GM12878 (cell line): ENCODE results near the gene SFT2D3. TPM values are rescaled to one million over a fixed set of nuclear protein-coding genes. Genes with fewer than 3 reads are reported as not detected.

ENCODE experiments used
- ATAC-seq: fragments of 200-7000 bp; cut with Tn5 transposase; 3 replicates; pipeline ENCODE4 v1.9.1; 2020; ENCODE audit warnings: mild to moderate bottlenecking, moderate library complexity
- BruUV-seq: library from RNA; stranded (reverse); fragments of 400-500 nt; replicated peaks from 2 replicates; lab custom pipeline; 2021; lab: Mats Ljungman, UMichigan
- CTCF ChIA-PET: fragments of 300-600 bp; sonication (Branson Sonifier 250); formaldehyde crosslinking; extraction: SDS; loops from one replicate; lab custom pipeline; 2021; ENCODE audit warnings: inconsistent platforms; lab: Yijun Ruan, JAX
- POLR2A ChIA-PET: fragments of 350-600 bp; formaldehyde crosslinking; extraction: SDS; loops from one replicate; lab custom pipeline; 2021; ENCODE audit warnings: inconsistent platforms; lab: Charles Lee
- RAD21 ChIA-PET: fragments of 300-600 bp; sonication (Branson Sonifier 250); formaldehyde crosslinking; loops from one replicate; lab custom pipeline; 2023; ENCODE audit warnings: antibody characterized with exemption; ENCODE audit not compliant: unreplicated experiment; lab: Charles Lee
- SMC1A ChIA-PET: fragments of 300-600 bp; sonication (Branson Sonifier 250); formaldehyde crosslinking; loops from one replicate; lab custom pipeline; 2023; ENCODE audit not compliant: unreplicated experiment, uncharacterized antibody; lab: Charles Lee
- DNase-seq: peaks from one replicate; pipeline ENCODE4 v3.0.0-alpha.2; 2011; ENCODE audit warnings: low read depth, low spot score
- FAIRE-seq: peaks from 3 replicates; lab custom pipeline; 2011; peaks lifted over from hg19 to GRCh38; lab: Jason Lieb, UNC
- H2AFZ ChIP-seq: 2 replicates; pipeline ENCODE4 v1.6.0; 2011; ENCODE audit warnings: low read depth, low read length, control low read depth; ENCODE audit not compliant: control insufficient read depth
- H3K27ac ChIP-seq: 2 replicates; pipeline ENCODE4 v1.5.1; 2011; ENCODE audit warnings: control low read depth; ENCODE audit not compliant: control insufficient read depth, insufficient read depth
- H3K27me3 ChIP-seq, 2 experiments: replicated peaks in 1 of 2; 2 replicates each; pipeline versions ENCODE4 v1.6.0 to v1.6.1; 2011; ENCODE audit warnings: low read length in 1 of 2; ENCODE audit not compliant: control insufficient read depth in 2 of 2, insufficient read depth in 2 of 2
- H3K36me3 ChIP-seq, 2 experiments: 2 replicates each; pipeline ENCODE4 v1.5.1; 2011; ENCODE audit warnings: low read length in 1 of 2; ENCODE audit not compliant: control insufficient read depth in 2 of 2, insufficient read depth in 2 of 2
- H3K4me1 ChIP-seq: 2 replicates; pipeline ENCODE4 v1.6.1; 2011; ENCODE audit warnings: mild to moderate bottlenecking, low read length, moderate library complexity, mixed read lengths; ENCODE audit not compliant: control insufficient read depth, insufficient read depth
- H3K4me2 ChIP-seq: 2 replicates; pipeline ENCODE4 v1.6.0; 2011; ENCODE audit warnings: control low read depth; ENCODE audit not compliant: control insufficient read depth, insufficient read depth
- H3K4me3 ChIP-seq: fragments of 200-600 bp; sonication (generic); 2 replicates; pipeline ENCODE4 v1.5.1; 2016
- H3K79me2 ChIP-seq: 2 replicates; pipeline ENCODE4 v1.6.0; 2011; ENCODE audit warnings: low read length; ENCODE audit not compliant: control insufficient read depth, insufficient read depth
- H3K9ac ChIP-seq: 2 replicates; pipeline ENCODE4 v1.8.0; 2011; ENCODE audit warnings: low read length, control low read depth, mixed read lengths; ENCODE audit not compliant: control insufficient read depth, insufficient read depth
- H3K9me3 ChIP-seq: replicated peaks from 3 replicates; pipeline ENCODE4 v1.5.1; 2011; ENCODE audit warnings: mild to moderate bottlenecking, low read length; ENCODE audit not compliant: control insufficient read depth, insufficient read depth
- H4K20me1 ChIP-seq: 2 replicates; pipeline ENCODE4 v1.6.0; 2011; ENCODE audit not compliant: control insufficient read depth, insufficient read depth
- KLF5 ChIP-seq: fragments of 450-650 bp; IDR thresholded peaks from 2 replicates; pipeline ENCODE4 v1.6.1; 2014; ENCODE audit warnings: mild to moderate bottlenecking; ENCODE audit not compliant: partially characterized antibody
- MTA3 ChIP-seq: IDR thresholded peaks from 2 replicates; pipeline ENCODE4 v1.6.1; 2012; ENCODE audit warnings: low read length, inconsistent platforms, borderline replicate concordance
- MYC ChIP-seq: IDR thresholded peaks from 2 replicates; pipeline ENCODE4 v1.6.1; 2011; ENCODE audit warnings: mild to moderate bottlenecking, low read length, moderate library complexity, inconsistent platforms; ENCODE audit not compliant: insufficient read depth, insufficient replicate concordance, insufficient read length, severe bottlenecking
- ZNF274 ChIP-seq: IDR thresholded peaks from one replicate; pipeline ENCODE4 v1.8.0; 2011; ENCODE audit not compliant: insufficient read length, insufficient read depth
- WGBS: methylation state at CpG from one replicate; pipeline ENCODE4 v1.1.6; 2016; ENCODE audit warnings: low lambda C conversion rate; ENCODE audit not compliant: insufficient replicate concordance, insufficient coverage; ENCODE audit errors: missing lambda C conversion rate; 5-methylcytosine and 5-hydroxymethylcytosine counted together
- in situ Hi-C: fragments of 300-500 bp; cut with MboI; formaldehyde crosslinking; loops from 9 replicates; pipeline ENCODE4 v1.14.3; 2018; ENCODE audit warnings: mixed read lengths
- intact Hi-C: fragments of 100-400 bp; cut with micrococcal nuclease; formaldehyde crosslinking; loops from one replicate; pipeline ENCODE4 v1.14.2; 2022; ENCODE audit not compliant: unreplicated experiment
- polyA plus RNA-seq, 11 experiments: library from polyadenylated mRNA; depleted of rRNA in 4 of 11; unstranded in 6 of 11; stranded (reverse) in 5 of 11; fragments of >200 nt; fragmentation: Nextera tagmentation in 4 of 11; fragmentation: Illumina TruSeq in 1 of 11; extraction: Ambion mirVana in 4 of 11; extraction: Trizol in 1 of 11; gene quantifications; 1 replicate in 1 of 11; 2 replicates in 10 of 11; pipeline versions ENCODE4 v1.2.1 to v1.2.3, GENCODE V29; 2011 to 2016; ENCODE audit warnings: inconsistent platforms in 2 of 11, missing spikeins in 2 of 11, low read depth in 1 of 11
- total RNA-seq, 4 experiments: library from RNA; depleted of rRNA in 3 of 4; stranded (reverse); fragments of >200 nt in 3 of 4; fragmentation: Illumina TruSeq in 1 of 4; extraction: Trizol in 1 of 4; gene quantifications; 2 replicates each; pipeline versions ENCODE4 v1.2.1 to v1.2.3, GENCODE V29; 2013 to 2021

SFT2D3 gene
- total and polyA plus RNA-seq, 10 of the 15 experiments (the other 5 are each of a cell fraction or from before 2014, with no cell fraction given), result 4.2 to 8.4 (median 6.6) TPM; not detected in 4

GRCh38 chr2:127705391-127706065, 4.2 kb downstream of the SFT2D3 start:
- Histone ChIP-seq H3K9ac (no peak overlapping the region), H3K4me3 (no peak overlapping the region), H3K36me3 (peaks cover 13 to 18% of the 10 kb centered on the region in 2 experiments; a peak in 3 of 4 replicates), H3K4me1 (peaks cover 4% of the 10 kb centered on the region), H3K4me2 (no peak overlapping the region), H3K9me3 (no peaks in the 10 kb centered on the region), H4K20me1 (no peaks in the 10 kb centered on the region), H2AFZ (no peak overlapping the region), H3K27ac (no peak overlapping the region), H3K27me3 (no peaks in the 10 kb centered on the region), H3K79me2 (peaks cover 21% of the 10 kb centered on the region)
- WGBS, result 87% methylated on average over 5 of the region's 5 CpGs
- in situ Hi-C loops (no loop called here), intact Hi-C loops (no loop called here)
- DNase-seq (no peak), ATAC-seq (no peak), FAIRE-seq (no peak)
- ChIA-PET SMC1A (interaction anchor here (0.8 to 2.0 kb wide), 8 partner anchors 16 to 124 kb away, joined by 3 to 9 read pairs (median 4); no protein-coding TSS in a partner anchor), RAD21 (interaction anchor here (4.4 to 5.7 kb wide), 2 partner anchors 29 to 44 kb away, joined by 21 to 53 read pairs; no protein-coding TSS in a partner anchor), POLR2A (interaction anchor here (1.2 to 2.3 kb wide), 2 partner anchors 100 to 106 kb away, joined by 3 to 8 read pairs; partner anchors contain the start of gene WDR33), CTCF (interaction anchor here (2.4 to 3.3 kb wide), 2 partner anchors 9 to 106 kb away, joined by 7 to 9 read pairs; partner anchors contain the start of gene WDR33)
- TF ChIP-seq MTA3 (no peak), MYC (no peak), KLF5 (no peak), ZNF274 (no peak)
- no TSS peak for BruUV-seq
